IPS DF 19.7 (cell line): ENCODE data around the gene CHN1.

ENCODE experiments used
- DNase-seq: peaks from one replicate; pipeline ENCODE4 v3.0.0-alpha.2; 2013; ENCODE audit warnings: low read depth, low spot score

Gene CHN1

GRCh38 chr2:174924061-174924693, 81.0 kb downstream of the CHN1 start:
- peak; percentile 40 for DNase-seq

GRCh38 chr2:174919947-174920595, 85.1 kb downstream of the CHN1 start:
- no peak for DNase-seq

GRCh38 chr2:174918886-174919526, 86.2 kb downstream of the CHN1 start:
- no peak for DNase-seq

- no peak for DNase-seq
These were observed 88.8 kb downstream of the CHN1 start for GRCh38 chr2:174916270-174916930.

- DNase-seq: no peak
These were observed 90.1 kb downstream of the CHN1 start for GRCh38 chr2:174914853-174915760.

- no peak for DNase-seq
These were observed 96.9 kb downstream of the CHN1 start for GRCh38 chr2:174908284-174908683.

- no peak for DNase-seq
These were observed 102.0 kb downstream of the CHN1 start for GRCh38 chr2:174903264-174903556.

GRCh38 chr2:174902506-174903263, 102.5 kb downstream of the CHN1 start:
- no peak for DNase-seq

GRCh38 chr2:174901075-174901474, 104.1 kb downstream of the CHN1 start:
- DNase-seq: no peak

- DNase-seq: no peak
These were observed 107.9 kb downstream of the CHN1 start for GRCh38 chr2:174897286-174897685.

- no peak for DNase-seq
These were observed 112.2 kb downstream of the CHN1 start for GRCh38 chr2:174893018-174893417.

- DNase-seq: no peak
These were observed 112.6 kb downstream of the CHN1 start for GRCh38 chr2:174892546-174892945.

- DNase-seq: no peak
These were observed 116.4 kb downstream of the CHN1 start for GRCh38 chr2:174888646-174889271.

- DNase-seq: no peak
These were observed 117.0 kb downstream of the CHN1 start for GRCh38 chr2:174888146-174888545.

GRCh38 chr2:174882416-174882815, 122.8 kb downstream of the CHN1 start:
- no peak for DNase-seq

- DNase-seq: no peak
These were observed 123.5 kb downstream of the CHN1 start for GRCh38 chr2:174881678-174882077.

- DNase-seq: no peak
These were observed 126.5 kb downstream of the CHN1 start for GRCh38 chr2:174878537-174879147.

GRCh38 chr2:174877751-174878150, 127.4 kb downstream of the CHN1 start:
- DNase-seq: no peak

- no peak for DNase-seq
These were observed 127.9 kb downstream of the CHN1 start for GRCh38 chr2:174877301-174877700.

- DNase-seq: no peak
These were observed 131.1 kb downstream of the CHN1 start for GRCh38 chr2:174874085-174874484.
